HG03575 (cell line): ENCODE results near the gene GLI3.

ENCODE experiments used
- ATAC-seq: cut with Tn5 transposase; IDR thresholded peaks from one replicate; pipeline ENCODE4 v1.9.1; 2021; ENCODE audit not compliant: unreplicated experiment, insufficient number of reproducible peaks, low FRiP score; ENCODE audit errors: extremely low read depth

GLI3 gene

GRCh38 chr7:41972776-41973175, 264.2 kb downstream of the GLI3 start:
- no peak for ATAC-seq

- ATAC-seq, result no peak
Observed at GRCh38 chr7:41972270-41972669, 264.7 kb downstream of the GLI3 start.

- no peak for ATAC-seq
Observed at GRCh38 chr7:41971640-41972187, 265.3 kb downstream of the GLI3 start.

DNA sequence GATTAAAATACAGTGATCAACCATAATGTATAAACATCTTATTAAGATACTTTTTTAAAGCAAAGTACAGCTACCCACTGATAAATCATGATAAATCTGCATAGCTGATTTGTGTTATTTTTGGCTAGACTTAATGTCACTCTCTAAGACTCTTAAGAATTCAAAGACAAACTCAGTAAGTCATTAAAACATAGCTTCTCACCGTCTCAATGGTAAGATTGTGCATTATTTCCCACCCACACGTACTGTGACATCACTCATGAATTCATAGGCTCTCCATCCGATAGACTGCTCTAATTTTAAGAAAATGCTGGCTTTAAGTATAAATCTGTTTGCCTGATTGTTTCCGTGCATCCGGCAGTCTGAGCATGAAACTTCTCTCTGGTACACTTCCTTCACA, 266.1 kb downstream of the GLI3 start:
- ATAC-seq, result no peak

- ATAC-seq, result no peak
Observed at GRCh38 chr7:41969561-41970105, 267.4 kb downstream of the GLI3 start.

GRCh38 chr7:41967156-41967555, 269.9 kb downstream of the GLI3 start:
- ATAC-seq, result no peak

- ATAC-seq, result no peak
Observed at GRCh38 chr7:41965951-41966505, 271.0 kb downstream of the GLI3 start.

DNA sequence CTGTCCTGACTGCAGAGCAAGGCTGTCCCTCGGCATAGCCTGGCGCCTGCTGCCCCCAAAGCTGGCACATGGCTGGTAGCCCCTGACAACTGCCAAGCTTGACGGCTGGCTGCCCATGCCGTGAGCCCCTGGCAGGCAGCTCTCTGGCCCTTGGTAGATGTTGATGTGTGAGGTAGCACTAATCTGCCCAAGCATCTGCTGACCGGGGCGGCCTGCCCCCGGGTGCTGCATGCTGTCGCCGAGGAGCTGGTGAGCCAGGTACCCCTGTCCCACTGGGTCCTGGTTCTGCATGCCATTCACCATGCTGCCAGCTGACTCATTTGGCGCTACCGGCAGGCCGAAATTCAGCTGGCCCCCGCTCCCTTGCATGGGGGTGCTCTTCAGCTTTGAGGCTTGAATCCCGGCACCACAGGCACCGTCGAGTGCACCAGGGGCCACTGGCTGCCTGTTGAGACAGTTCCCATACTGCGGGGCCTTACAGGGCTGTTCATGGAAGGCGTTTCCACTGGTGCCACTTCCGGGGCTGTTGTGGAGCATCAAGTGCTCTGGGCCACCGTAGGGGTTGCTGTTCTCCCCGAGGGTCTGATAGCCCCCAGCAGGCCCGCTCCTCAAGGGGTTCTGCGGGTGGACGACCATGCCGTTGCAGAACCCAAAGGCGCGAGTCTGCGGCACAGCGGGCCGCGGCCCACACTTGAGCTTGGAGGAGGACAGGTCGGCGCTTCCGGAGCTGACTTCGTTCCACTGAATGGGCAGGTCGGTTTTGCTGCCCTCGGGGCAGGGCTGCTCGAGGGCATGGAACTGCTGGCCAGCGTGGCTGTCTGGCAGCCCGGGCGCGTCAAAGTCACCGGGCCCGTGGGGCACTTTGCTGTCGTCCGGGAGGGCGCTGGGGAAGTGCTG, 271.9 kb downstream of the GLI3 start:
- no peak for ATAC-seq

GRCh38 chr7:41964183-41964753, 272.7 kb downstream of the GLI3 start:
- ATAC-seq, result no peak

GRCh38 chr7:41956705-41957104, 280.3 kb downstream of the GLI3 start:
- no peak for ATAC-seq

GRCh38 chr7:41955893-41956675, 280.9 kb downstream of the GLI3 start:
- ATAC-seq, result no peak

DNA sequence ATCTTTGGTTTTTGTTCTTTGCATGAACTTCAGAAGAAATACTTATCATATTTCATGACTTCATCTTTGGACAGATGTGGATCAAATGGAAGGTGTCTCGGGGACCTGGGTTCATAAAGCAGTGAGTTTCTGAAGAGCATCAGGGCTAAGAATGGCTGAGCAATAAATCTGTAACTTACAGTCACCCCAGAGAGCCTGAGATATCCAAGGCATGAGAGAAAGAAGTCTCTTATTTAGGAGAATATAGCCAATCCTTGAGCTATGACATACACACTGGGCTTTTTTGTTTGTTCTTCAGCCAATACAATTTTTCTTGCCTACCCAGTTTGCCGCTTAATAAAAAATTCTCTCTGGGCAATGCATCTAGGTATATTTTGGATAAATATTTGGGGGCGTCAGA, 281.6 kb downstream of the GLI3 start:
- no peak for ATAC-seq

- no peak for ATAC-seq
Observed at GRCh38 chr7:41954976-41955375, 282.0 kb downstream of the GLI3 start.

DNA sequence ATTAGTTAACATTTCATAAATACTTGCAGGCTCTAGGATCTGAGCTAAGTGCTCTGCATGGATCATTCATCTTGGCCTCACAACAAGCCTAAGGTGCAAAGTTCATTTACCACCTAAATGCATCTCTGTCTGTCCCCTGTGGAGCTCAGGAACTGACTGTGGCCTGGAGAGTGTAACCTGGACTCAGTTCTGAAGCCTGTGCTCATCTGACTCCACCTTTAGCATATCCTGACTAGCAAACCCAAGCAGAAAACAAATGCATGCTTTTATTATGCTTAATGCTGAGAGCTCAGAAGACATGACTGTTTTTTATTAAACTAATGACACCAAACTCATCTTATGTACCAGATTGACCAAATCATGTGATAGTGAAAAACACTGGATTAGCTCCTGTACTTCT, 288.5 kb downstream of the GLI3 start:
- no peak for ATAC-seq

DNA sequence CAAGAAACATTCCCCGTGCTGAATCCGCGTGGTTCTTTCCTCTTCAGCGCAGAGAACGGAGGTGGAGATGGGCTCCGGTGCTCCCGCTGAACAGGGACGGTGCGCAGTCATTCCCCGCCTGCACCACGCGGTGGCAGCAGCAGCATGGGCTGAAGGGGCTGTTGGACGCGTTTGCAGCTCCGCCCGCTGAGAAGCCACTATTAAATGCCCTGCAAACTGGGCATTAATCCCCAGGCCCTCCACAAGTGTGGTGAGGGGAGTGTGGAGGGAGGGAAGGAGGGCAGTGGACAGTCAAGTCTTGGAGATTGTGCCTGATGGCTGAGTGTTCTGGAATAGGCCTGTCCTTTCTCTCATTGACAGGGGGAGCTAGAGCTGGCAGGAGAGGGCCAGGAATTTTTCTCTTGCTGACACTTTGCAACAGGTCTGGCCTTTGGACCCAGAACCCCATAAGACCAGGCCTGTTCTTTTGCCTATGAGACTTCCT, 293.9 kb downstream of the GLI3 start:
- ATAC-seq, result no peak

- ATAC-seq, result no peak
Observed at GRCh38 chr7:41942468-41943093, 294.4 kb downstream of the GLI3 start.

DNA sequence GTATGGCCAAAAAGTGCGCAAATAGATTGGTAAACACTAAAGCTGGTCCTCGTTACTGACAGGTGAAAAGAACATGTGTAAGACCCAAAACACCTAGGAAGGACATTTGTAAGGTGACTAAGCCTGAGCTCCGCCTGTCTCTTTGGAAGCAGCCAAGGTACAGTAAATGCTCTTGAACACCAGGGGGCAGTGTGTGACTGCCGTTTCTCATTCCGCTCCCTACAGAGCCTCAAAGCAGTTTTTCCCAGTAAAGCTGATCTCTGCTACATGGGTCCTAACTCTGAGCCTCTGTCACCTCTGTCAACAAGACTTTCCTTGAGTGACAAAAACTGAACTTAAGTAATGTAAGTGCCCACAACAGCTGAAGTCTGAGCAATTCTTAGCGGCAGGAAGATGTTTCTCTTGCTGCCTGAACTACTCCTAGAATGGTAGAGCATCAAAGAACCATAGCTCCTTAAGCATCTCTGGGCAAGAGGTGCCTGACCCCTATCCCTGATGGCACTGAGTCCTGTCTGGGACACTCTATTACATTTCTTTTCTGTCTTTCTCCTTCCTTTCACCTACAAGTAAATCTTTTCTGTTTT, 296.2 kb downstream of the GLI3 start:
- peak; percentile 67 for ATAC-seq

- ATAC-seq, result no peak
Observed at GRCh38 chr7:41938371-41938770, 298.6 kb downstream of the GLI3 start.
